Measurements from ENCODE around the gene ALKAL2. TPM values are rescaled to one million over a fixed set of nuclear protein-coding genes. Genes with fewer than 3 reads are reported as not detected.
A peak's percentile ranks its signal among the peaks of the same experiment; 100 is the strongest.

The ALKAL2 gene
- total and polyA plus RNA-seq, 9 of the 15 experiments (the other 6 are each of a cell fraction or from before 2014, with no cell fraction given): not detected

DNA sequence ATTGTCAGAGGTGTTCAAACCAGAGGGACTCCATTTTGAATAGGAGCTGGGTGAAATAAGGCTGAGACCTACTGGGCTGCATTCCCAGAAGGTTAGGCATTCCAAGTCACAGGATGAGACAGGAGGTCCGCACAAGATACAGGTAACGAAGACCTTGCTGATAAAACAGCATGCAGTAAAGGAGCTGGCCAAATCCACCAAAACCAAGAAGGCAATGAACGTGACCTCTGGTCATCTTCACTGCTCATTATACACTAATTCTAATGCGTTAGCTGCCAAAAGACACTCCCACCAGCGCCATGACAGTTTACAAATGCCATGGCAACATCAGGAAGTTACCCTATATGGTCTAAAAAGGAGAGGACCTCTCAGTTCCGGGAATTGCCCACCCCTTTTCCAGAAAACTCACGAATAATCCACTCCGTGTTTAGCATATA, 34.7 kb downstream of the ALKAL2 start (continued):
- TF ChIP-seq MAFK (IDR thresholded peaks at IDR 0.05; ENCODE audit: low read length) (no peak), CBFB (CRISPR knock-in tag; IDR thresholded peaks at IDR 0.05) (no peak), NR2C1 (IDR thresholded peaks at IDR 0.05) (no peak), NR2C1 (tag; IDR thresholded peaks at IDR 0.05) (0 out of 2 replicates have a peak, but pooled peaks have one; percentile 50), HSF4 (CRISPR knock-in tag; IDR thresholded peaks at IDR 0.05; ENCODE audit: borderline replicate concordance) (no peak), MTA3 (IDR thresholded peaks at IDR 0.05; ENCODE audit: borderline replicate concordance) (no peak), ZNF778 (CRISPR knock-in tag; IDR thresholded peaks at IDR 0.05) (no peak), ZNF583 (CRISPR knock-in tag; IDR thresholded peaks at IDR 0.05) (no peak), POLR2G (IDR thresholded peaks at IDR 0.05; ENCODE audit: low read depth, low read length) (no peak), HMGN3 (IDR thresholded peaks at IDR 0.05; ENCODE audit: borderline replicate concordance, extremely low read depth, insufficient read length, low read depth, low read length) (no peak), SOX6 (IDR thresholded peaks at IDR 0.05) (peak; percentile 50; the same call in 1 of the 2 replicates), ZNF77 (CRISPR knock-in tag; IDR thresholded peaks at IDR 0.05) (no peak), TEAD2 (tag; IDR thresholded peaks at IDR 0.05) (no peak), ZNF830 (CRISPR knock-in tag; IDR thresholded peaks at IDR 0.05) (no peak)
- TF ChIP-seq, protein P1, sequence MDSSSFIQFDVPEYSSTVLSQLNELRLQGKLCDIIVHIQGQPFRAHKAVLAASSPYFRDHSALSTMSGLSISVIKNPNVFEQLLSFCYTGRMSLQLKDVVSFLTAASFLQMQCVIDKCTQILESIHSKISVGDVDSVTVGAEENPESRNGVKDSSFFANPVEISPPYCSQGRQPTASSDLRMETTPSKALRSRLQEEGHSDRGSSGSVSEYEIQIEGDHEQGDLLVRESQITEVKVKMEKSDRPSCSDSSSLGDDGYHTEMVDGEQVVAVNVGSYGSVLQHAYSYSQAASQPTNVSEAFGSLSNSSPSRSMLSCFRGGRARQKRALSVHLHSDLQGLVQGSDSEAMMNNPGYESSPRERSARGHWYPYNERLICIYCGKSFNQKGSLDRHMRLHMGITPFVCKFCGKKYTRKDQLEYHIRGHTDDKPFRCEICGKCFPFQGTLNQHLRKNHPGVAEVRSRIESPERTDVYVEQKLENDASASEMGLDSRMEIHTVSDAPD (CRISPR knock-in tag; IDR thresholded peaks at IDR 0.05): no peak
- TF ChIP-seq, protein P2, sequence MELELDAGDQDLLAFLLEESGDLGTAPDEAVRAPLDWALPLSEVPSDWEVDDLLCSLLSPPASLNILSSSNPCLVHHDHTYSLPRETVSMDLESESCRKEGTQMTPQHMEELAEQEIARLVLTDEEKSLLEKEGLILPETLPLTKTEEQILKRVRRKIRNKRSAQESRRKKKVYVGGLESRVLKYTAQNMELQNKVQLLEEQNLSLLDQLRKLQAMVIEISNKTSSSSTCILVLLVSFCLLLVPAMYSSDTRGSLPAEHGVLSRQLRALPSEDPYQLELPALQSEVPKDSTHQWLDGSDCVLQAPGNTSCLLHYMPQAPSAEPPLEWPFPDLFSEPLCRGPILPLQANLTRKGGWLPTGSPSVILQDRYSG (tag; conservative IDR thresholded peaks at IDR 0.05; ENCODE audit: low read depth): 0 out of 2 replicates have a peak, but pooled peaks have one; percentile 53
